ENCODE measurements around the gene MAGEA8.
"Not testable (repeated sequence)": the region's sequence is repeated elsewhere in the genome, so short reads cannot be mapped to it uniquely, and the experiment has no call there.

MAGEA8 gene

GRCh38 chrX:149881081-149881711, at the start of gene MAGEA8:
MAGEA8 (plus strand) TSS chrX:149881183; CDS start chrX:149884273, 3,090 bp downstream.
- DNase-seq: no peak

GRCh38 chrX:149831473-149831872, 49.5 kb upstream of the MAGEA8 start:
- no peak for DNase-seq

GRCh38 chrX:149836728-149837127, 44.3 kb upstream of the MAGEA8 start:
- DNase-seq: not testable (repeated sequence)

- DNase-seq: no peak
Measured at GRCh38 chrX:149837167-149837566, 43.8 kb upstream of the MAGEA8 start.

- DNase-seq: no peak
Measured at GRCh38 chrX:149837639-149838038, 43.3 kb upstream of the MAGEA8 start.

- DNase-seq: no peak
Measured at GRCh38 chrX:149841929-149842328, 39.1 kb upstream of the MAGEA8 start.

GRCh38 chrX:149845385-149845784, 35.6 kb upstream of the MAGEA8 start:
- no peak for DNase-seq

- no peak for DNase-seq
Measured at GRCh38 chrX:149846789-149847188, 34.2 kb upstream of the MAGEA8 start.

GRCh38 chrX:149848855-149849254, 32.1 kb upstream of the MAGEA8 start:
- no peak for DNase-seq

- no peak for DNase-seq
Measured at GRCh38 chrX:149849787-149850186, 31.2 kb upstream of the MAGEA8 start.

- no peak for DNase-seq
Measured at GRCh38 chrX:149851864-149852263, 29.1 kb upstream of the MAGEA8 start.

- no peak for DNase-seq
Measured at GRCh38 chrX:149853925-149854324, 27.1 kb upstream of the MAGEA8 start.

GRCh38 chrX:149858592-149858991, 22.4 kb upstream of the MAGEA8 start:
- no peak for DNase-seq

- no peak for DNase-seq
Measured at GRCh38 chrX:149860445-149860844, 20.5 kb upstream of the MAGEA8 start.

GRCh38 chrX:149865390-149865789, 15.6 kb upstream of the MAGEA8 start:
- no peak for DNase-seq

GRCh38 chrX:149867488-149867887, 13.5 kb upstream of the MAGEA8 start:
- no peak for DNase-seq

GRCh38 chrX:149870840-149871239, 10.1 kb upstream of the MAGEA8 start:
- DNase-seq: no peak

- no peak for DNase-seq
Measured at GRCh38 chrX:149871433-149871832, 9.6 kb upstream of the MAGEA8 start.

GRCh38 chrX:149871940-149872339, 9.0 kb upstream of the MAGEA8 start:
- no peak for DNase-seq

- no peak for DNase-seq
Measured at GRCh38 chrX:149877157-149877556, 3.8 kb upstream of the MAGEA8 start.

GRCh38 chrX:149877636-149878035, 3.3 kb upstream of the MAGEA8 start:
- DNase-seq: no peak

GRCh38 chrX:149890828-149891227, 9.8 kb downstream of the MAGEA8 start:
- DNase-seq: not testable (repeated sequence)

- DNase-seq: no peak
Measured at GRCh38 chrX:149898554-149898953, 17.6 kb downstream of the MAGEA8 start.
